ENCODE measurements around the gene FOSL2. TPM values are rescaled to one million over a fixed set of nuclear protein-coding genes. Genes with fewer than 3 reads are reported as not detected.

FOSL2 gene
- total RNA-seq, 3 donors from 2014 or later, result 106 to 116 (median 116) TPM

DNA sequence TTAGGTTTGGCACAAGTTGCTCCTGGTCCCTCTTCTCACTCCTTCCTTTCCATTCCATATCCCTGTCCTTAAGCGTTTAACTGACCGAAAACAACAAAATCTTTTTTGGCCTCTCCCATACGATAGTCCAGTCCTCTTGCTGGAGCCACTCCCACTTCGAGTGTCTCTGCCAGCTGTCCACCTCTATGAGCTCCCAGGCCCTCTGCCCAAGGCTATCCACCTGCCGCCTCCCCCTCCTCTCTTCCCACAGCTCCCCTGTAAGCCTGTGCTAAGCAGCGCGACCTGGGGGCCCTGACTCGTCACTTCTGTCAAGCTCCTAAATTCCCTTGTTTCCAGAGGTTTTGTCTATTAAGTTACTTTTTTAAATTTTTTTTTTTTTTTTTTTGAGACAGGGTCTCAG, 47.0 kb upstream of the FOSL2 start:
- TF ChIP-seq POLR2A (IDR thresholded peaks at IDR 0.05) (no peak), POLR2AphosphoS5 (IDR thresholded peaks at IDR 0.05) (no peak)
- TF ChIP-seq, protein P1, sequence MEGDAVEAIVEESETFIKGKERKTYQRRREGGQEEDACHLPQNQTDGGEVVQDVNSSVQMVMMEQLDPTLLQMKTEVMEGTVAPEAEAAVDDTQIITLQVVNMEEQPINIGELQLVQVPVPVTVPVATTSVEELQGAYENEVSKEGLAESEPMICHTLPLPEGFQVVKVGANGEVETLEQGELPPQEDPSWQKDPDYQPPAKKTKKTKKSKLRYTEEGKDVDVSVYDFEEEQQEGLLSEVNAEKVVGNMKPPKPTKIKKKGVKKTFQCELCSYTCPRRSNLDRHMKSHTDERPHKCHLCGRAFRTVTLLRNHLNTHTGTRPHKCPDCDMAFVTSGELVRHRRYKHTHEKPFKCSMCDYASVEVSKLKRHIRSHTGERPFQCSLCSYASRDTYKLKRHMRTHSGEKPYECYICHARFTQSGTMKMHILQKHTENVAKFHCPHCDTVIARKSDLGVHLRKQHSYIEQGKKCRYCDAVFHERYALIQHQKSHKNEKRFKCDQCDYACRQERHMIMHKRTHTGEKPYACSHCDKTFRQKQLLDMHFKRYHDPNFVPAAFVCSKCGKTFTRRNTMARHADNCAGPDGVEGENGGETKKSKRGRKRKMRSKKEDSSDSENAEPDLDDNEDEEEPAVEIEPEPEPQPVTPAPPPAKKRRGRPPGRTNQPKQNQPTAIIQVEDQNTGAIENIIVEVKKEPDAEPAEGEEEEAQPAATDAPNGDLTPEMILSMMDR (IDR thresholded peaks at IDR 0.05), result no peak
- H3K27ac ChIP-seq, result no peak overlapping the region
- intact Hi-C loops (cut with DNase I; ENCODE audit: low total_unique reads), result no loop called here
- H3K27me3 ChIP-seq, result no peaks in the 10 kb centered on the region
- H3K4me3 ChIP-seq, result no peak overlapping the region
- no peaks in the 10 kb centered on the region for H3K9me3 ChIP-seq
- H3K36me3 ChIP-seq, result no peaks in the 10 kb centered on the region
- DNase-seq (ENCODE audit: low spot score in 2 of 2), result no peak
- no peaks in the 10 kb centered on the region for H3K4me1 ChIP-seq

DNA sequence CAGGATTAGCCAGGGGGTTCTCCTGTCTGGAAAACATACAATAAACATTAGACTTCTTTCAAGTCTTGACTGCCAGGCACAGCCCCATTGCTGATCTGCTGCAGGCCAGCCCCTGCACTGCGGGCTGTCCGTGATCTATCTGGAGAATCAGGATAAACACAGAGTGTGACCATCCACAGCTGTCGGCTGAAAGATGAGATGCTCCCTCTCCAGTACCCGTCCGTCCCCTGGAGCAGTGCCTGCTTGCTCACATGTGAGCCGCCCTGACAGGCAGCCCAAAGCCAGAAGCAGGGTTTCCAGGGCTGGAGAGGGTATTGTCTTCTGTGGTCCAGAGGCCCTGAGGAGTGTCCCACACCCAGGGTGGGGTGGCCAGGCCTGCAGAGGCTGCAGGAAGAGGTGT, 46.1 kb upstream of the FOSL2 start:
- intact Hi-C loops (cut with DNase I; ENCODE audit: low total_unique reads), result no loop called here
- TF ChIP-seq POLR2AphosphoS5 (IDR thresholded peaks at IDR 0.05) (no peak), POLR2A (IDR thresholded peaks at IDR 0.05) (no peak)
- TF ChIP-seq, protein P1 (IDR thresholded peaks at IDR 0.05), result no peak
- Histone ChIP-seq H3K27me3 (no peaks in the 10 kb centered on the region), H3K27ac (no peak overlapping the region), H3K9me3 (no peaks in the 10 kb centered on the region), H3K4me3 (no peak overlapping the region), H3K4me1 (no peaks in the 10 kb centered on the region), H3K36me3 (no peaks in the 10 kb centered on the region)
- DNase-seq (ENCODE audit: low spot score in 2 of 2), result no peak

DNA sequence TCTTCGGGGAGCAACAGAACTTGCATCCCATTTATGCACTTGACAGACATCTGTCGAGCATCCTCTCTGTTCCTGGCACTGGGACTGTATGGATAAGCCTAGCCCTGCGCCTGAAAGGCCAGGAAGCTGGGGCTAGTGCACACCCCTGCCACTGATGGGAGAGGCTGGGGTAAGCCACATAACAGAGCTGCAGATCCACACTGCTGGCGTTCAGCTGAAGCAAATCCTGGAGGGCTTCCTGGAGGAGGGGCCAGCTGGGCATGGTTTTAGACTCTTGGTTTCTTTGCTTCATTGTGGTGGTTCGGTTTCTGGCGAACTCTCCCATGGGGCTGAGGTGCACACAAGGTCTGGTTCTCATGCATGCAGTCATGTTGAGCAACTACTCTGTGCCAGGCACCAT, 45.5 kb upstream of the FOSL2 start:
- H3K4me1 ChIP-seq, result no peaks in the 10 kb centered on the region
- H3K27ac ChIP-seq, result no peak overlapping the region
- no peaks in the 10 kb centered on the region for H3K36me3 ChIP-seq
- H3K27me3 ChIP-seq, result no peaks in the 10 kb centered on the region
- no peak overlapping the region for H3K4me3 ChIP-seq
- no peak for TF ChIP-seq POLR2A (IDR thresholded peaks at IDR 0.05)
- TF ChIP-seq, protein P1 (IDR thresholded peaks at IDR 0.05), result no peak
- no peak for TF ChIP-seq POLR2AphosphoS5 (IDR thresholded peaks at IDR 0.05)
- intact Hi-C loops (cut with DNase I; ENCODE audit: low total_unique reads), result no loop called here
- no peak for DNase-seq (ENCODE audit: low spot score in 2 of 2)
- no peaks in the 10 kb centered on the region for H3K9me3 ChIP-seq

DNA sequence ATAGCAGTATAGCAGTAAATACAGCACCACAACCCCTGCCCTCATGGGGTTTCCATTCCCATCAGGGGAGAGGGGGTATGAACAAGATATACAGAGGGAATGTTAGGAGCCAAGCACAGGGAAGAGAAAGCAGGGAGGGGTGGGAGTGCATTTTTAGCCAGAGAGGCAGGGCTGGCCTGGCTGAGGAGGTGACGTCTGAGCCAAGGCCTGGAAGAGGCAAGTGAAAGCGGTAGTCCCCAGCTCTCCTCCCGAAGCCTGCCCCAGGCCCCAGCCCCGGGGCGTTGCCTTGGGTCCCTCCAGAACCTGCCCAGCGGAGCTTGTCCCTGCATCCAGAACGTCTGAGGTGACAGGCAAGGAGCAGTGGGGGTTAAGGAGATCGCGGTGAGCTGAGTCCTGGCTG, 45.1 kb upstream of the FOSL2 start:
- intact Hi-C loops (cut with DNase I; ENCODE audit: low total_unique reads), result no loop called here
- no peaks in the 10 kb centered on the region for H3K9me3 ChIP-seq
- H3K36me3 ChIP-seq, result no peaks in the 10 kb centered on the region
- no peaks in the 10 kb centered on the region for H3K4me1 ChIP-seq
- no peaks in the 10 kb centered on the region for H3K27me3 ChIP-seq
- TF ChIP-seq POLR2AphosphoS5 (IDR thresholded peaks at IDR 0.05), result no peak
- TF ChIP-seq, protein P1 (IDR thresholded peaks at IDR 0.05), result no peak
- TF ChIP-seq POLR2A (IDR thresholded peaks at IDR 0.05), result no peak
- H3K4me3 ChIP-seq, result no peak overlapping the region
- H3K27ac ChIP-seq, result no peak overlapping the region
- DNase-seq (ENCODE audit: low spot score in 2 of 2), result no peak

DNA sequence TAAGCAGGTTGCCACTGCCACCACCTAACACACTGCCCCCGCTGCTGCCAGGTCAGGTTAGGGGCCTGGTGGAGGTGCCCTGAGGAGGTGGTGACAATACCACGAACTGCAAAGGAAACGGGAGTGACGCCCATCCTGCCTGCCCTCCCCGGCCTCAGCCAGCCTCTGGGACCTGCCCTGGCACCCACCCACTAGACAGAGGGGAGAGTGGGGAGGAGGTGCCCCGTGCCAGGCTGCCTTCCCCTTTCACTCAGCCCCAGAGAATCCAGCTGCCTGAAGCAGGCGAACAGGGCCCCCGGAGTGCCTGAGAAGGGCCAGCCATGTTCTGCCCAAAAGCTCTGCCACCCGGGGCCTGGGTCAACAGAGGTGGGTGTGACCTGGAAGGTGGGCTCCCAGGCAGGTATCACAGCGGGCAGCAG, 44.5 kb upstream of the FOSL2 start:
- DNase-seq (ENCODE audit: low spot score in 2 of 2), result no peak
- intact Hi-C loops (cut with DNase I; ENCODE audit: low total_unique reads), result no loop called here
- no peaks in the 10 kb centered on the region for H3K36me3 ChIP-seq
- H3K27me3 ChIP-seq, result no peaks in the 10 kb centered on the region
- no peaks in the 10 kb centered on the region for H3K9me3 ChIP-seq
- H3K27ac ChIP-seq, result no peak overlapping the region
- TF ChIP-seq POLR2A (IDR thresholded peaks at IDR 0.05) (no peak), POLR2AphosphoS5 (IDR thresholded peaks at IDR 0.05) (no peak)
- TF ChIP-seq, protein P1 (IDR thresholded peaks at IDR 0.05), result no peak
- no peaks in the 10 kb centered on the region for H3K4me1 ChIP-seq
- no peak overlapping the region for H3K4me3 ChIP-seq

All from breast epithelium (tissue), 4 donors.